Ovary (tissue), 9 donors: ENCODE results near the gene TRAFD1. TPM values are rescaled to one million over a fixed set of nuclear protein-coding genes. Genes with fewer than 3 reads are reported as not detected.

Experiments
- DNase-seq, 5 donors: peaks; one replicate each; pipeline ENCODE4 v3.0.0-alpha.2; 2019 to 2020
- H3K27ac ChIP-seq, 2 donors: fragments of 200-600 bp; one replicate each; pipeline versions ENCODE4 v1.5.1 to v1.8.0; 2019 to 2022
- H3K27me3 ChIP-seq: fragments of 200-600 bp; one replicate; pipeline ENCODE4 v1.8.0; 2022
- H3K36me3 ChIP-seq: fragments of 200-600 bp; sonication (generic); one replicate; pipeline ENCODE4 v1.5.1; 2019
- H3K4me1 ChIP-seq: one replicate; pipeline ENCODE4 v1.8.1; 2013; ENCODE audit warnings: mild to moderate bottlenecking, moderate library complexity; ENCODE audit not compliant: insufficient read depth
- H3K4me3 ChIP-seq: fragments of 200-600 bp; sonication (generic); one replicate; pipeline ENCODE4 v1.5.1; 2017
- H3K9me3 ChIP-seq, 2 donors: fragments of 200-600 bp in 1 of 2; sonication (generic) in 1 of 2; one replicate each; pipeline versions ENCODE4 v1.5.1 to v1.8.1; 2013 to 2019; ENCODE audit warnings: mild to moderate bottlenecking in 1 of 2, moderate library complexity in 1 of 2
- CTCF ChIP-seq, 3 donors: fragments of 450-650 bp in 2 of 3; fragments of 200-600 bp in 1 of 3; IDR thresholded peaks; one replicate each; pipeline versions ENCODE4 v1.5.1 to v1.8.0; 2016 to 2022; ENCODE audit warnings: antibody characterized with exemption in 3 of 3, mild to moderate bottlenecking in 1 of 3
- EP300 ChIP-seq: sonication (generic); formaldehyde crosslinking; IDR thresholded peaks from one replicate; pipeline ENCODE4 v1.6.1; 2017; ENCODE audit warnings: antibody characterized with exemption
- POLR2A ChIP-seq: fragments of 450-650 bp; IDR thresholded peaks from one replicate; pipeline ENCODE4 v1.6.1; 2017; ENCODE audit warnings: antibody characterized with exemption, mild to moderate bottlenecking, moderate library complexity
- WGBS, 3 donors: extraction: QIAGEN DNeasy Blood & Tissue Kit in 1 of 3; methylation state at CpG; one replicate each; pipeline versions ENCODE4 v1.1.5 to v1.1.7; 2013 to 2017; 5-methylcytosine and 5-hydroxymethylcytosine counted together
- intact Hi-C, 4 donors: fragments of 100-400 bp; cut with DNase I; formaldehyde crosslinking; loops; one replicate each; pipeline versions ENCODE4 v1.11.0 to v1.15.1; 2022 to 2023
- polyA plus RNA-seq, 2 donors: library from polyadenylated mRNA; stranded (reverse); fragments of 200-250 nt in 1 of 2; fragments of 350-450 nt in 1 of 2; fragmentation: Illumina TruSeq in 1 of 2; extraction: RNeasy Lipid Tissue Mini Kit (QIAGEN cat#74804) in 1 of 2; gene quantifications; one replicate each; pipeline ENCODE4 v1.2.3, GENCODE V29; 2013 to 2014
- total RNA-seq, 7 donors: library from RNA; depleted of rRNA in 2 of 7; stranded (reverse); fragments of >200 nt in 2 of 7; fragmentation: NEBNext Ultra II Directional in 3 of 7; extraction: Animal tissue kit (Norgen Biotek cat#: 25700) in 3 of 7; gene quantifications; one replicate each; pipeline versions ENCODE4 v1.1.0 to v1.2.4, GENCODE V29; 2016 to 2023
- donor health status: DM: no; HTN: no; CAD: no; lungs with moderate emphysema.
- donor health status: DM: no; HTN: no; CAD: no.
- donor health status: Bipolar disorder and iron deficiency.
- donor health status: DM: yes; HTN: yes; CAD: no.
- donor health status: DM: no; HTN: no; CAD: no.
- donor health status: DM: yes; HTN: yes; CAD: no.

TRAFD1 gene
- total and polyA plus RNA-seq, 9 donors = 13.9 to 49.6 (median 25.5) TPM

GRCh38 chr12:112178796-112179195, 53.4 kb downstream of the TRAFD1 start:
- no peak for TF ChIP-seq CTCF (IDR thresholded peaks at IDR 0.05)
- no peak for TF ChIP-seq POLR2A
- no peak for TF ChIP-seq EP300
- H3K27ac ChIP-seq = no peak overlapping the region

GRCh38 chr12:112179341-112179740, 54.0 kb downstream of the TRAFD1 start:
- Histone ChIP-seq H3K27me3 (no peaks in the 10 kb centered on the region), H3K36me3 (no peaks in the 10 kb centered on the region), H3K9me3 (no peaks in the 10 kb centered on the region), H3K4me3 (no peak overlapping the region), H3K27ac (no peak overlapping the region), H3K4me1 (no peaks in the 10 kb centered on the region)
- WGBS, 3 donors = 89 to 100% (median 94%) methylated on average over 11 of the region's 11 CpGs
- TF ChIP-seq EP300 = no peak
- no peak for TF ChIP-seq POLR2A
- TF ChIP-seq CTCF (IDR thresholded peaks at IDR 0.05) = no peak
- intact Hi-C loops = no loop called here
- DNase-seq = no peak

More at GRCh38 chr12:112178796-112179195, 53.4 kb downstream of the TRAFD1 start:
- intact Hi-C loops = no loop called here
- DNase-seq = no peak
- Histone ChIP-seq H3K36me3 (no peaks in the 10 kb centered on the region), H3K9me3 (no peaks in the 10 kb centered on the region), H3K4me1 (no peaks in the 10 kb centered on the region), H3K4me3 (no peak overlapping the region), H3K27me3 (no peaks in the 10 kb centered on the region)
- 94 to 96% (median 95%) methylated on average over 15 of the region's 15 CpGs for WGBS, 3 donors

- no peaks in the 10 kb centered on the region for H3K4me1 ChIP-seq
- H3K27ac ChIP-seq = no peak overlapping the region
- DNase-seq = no peak
- H3K36me3 ChIP-seq = no peaks in the 10 kb centered on the region
- H3K27me3 ChIP-seq = no peaks in the 10 kb centered on the region
- TF ChIP-seq EP300 (no peak), CTCF (IDR thresholded peaks at IDR 0.05) (no peak), POLR2A (no peak)
- no peak overlapping the region for H3K4me3 ChIP-seq
- WGBS, 3 donors = 86 to 95% (median 87%) methylated on average over 2 of the region's 2 CpGs
- H3K9me3 ChIP-seq = no peaks in the 10 kb centered on the region
- intact Hi-C loops = no loop called here
Observed at GRCh38 chr12:112179916-112180315, 54.6 kb downstream of the TRAFD1 start.

GRCh38 chr12:112180422-112180821, 55.1 kb downstream of the TRAFD1 start:
- Histone ChIP-seq H3K27ac (no peak overlapping the region), H3K36me3 (no peaks in the 10 kb centered on the region), H3K9me3 (no peaks in the 10 kb centered on the region), H3K27me3 (no peaks in the 10 kb centered on the region), H3K4me1 (no peaks in the 10 kb centered on the region), H3K4me3 (no peak overlapping the region)
- no peak for TF ChIP-seq CTCF (IDR thresholded peaks at IDR 0.05)
- TF ChIP-seq POLR2A = no peak
- no peak for TF ChIP-seq EP300
- intact Hi-C loops = no loop called here
- 89 to 94% (median 93%) methylated on average over 4 of the region's 4 CpGs for WGBS, 3 donors
- DNase-seq = no peak
